GM12892 (cell line): ENCODE measurements around the gene DRGX.

ENCODE experiments used
- POLR2A ChIP-seq: IDR thresholded peaks from 2 replicates; pipeline ENCODE4 v1.6.1; 2011; ENCODE audit warnings: low read depth, low read length, control low read depth
- TAF1 ChIP-seq: IDR thresholded peaks from 2 replicates; pipeline ENCODE4 v1.6.1; 2011; ENCODE audit warnings: low read depth, mild to moderate bottlenecking, control low read depth, low read length, borderline replicate concordance

- TF ChIP-seq TAF1 (no peak), POLR2A (no peak)
Measured at GRCh38 chr10:49444349-49444748, 48.5 kb upstream of the DRGX start.
